ENCODE measurements around the gene C2orf72.

DNA sequence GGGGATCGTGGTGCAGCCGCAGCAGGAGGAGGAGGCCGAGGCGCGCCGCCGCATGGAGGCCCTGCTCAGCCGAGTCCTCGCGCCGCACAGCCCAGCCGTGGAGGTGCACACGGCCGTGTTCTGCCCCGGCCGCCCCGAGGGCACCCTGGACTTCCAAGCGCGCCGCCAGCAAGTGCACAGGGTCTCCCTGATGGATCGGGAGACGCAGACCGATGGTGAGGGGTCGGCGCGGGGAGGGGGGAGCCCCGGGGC is 46.5 kb upstream of the C2orf72 start:
- no peak for TF ChIP-seq CTCF (IDR thresholded peaks at IDR 0.05)
- no peak for TF ChIP-seq POLR2A (IDR thresholded peaks at IDR 0.05)
